ENCODE results near the gene TRMT112. TPM values are rescaled to one million over a fixed set of nuclear protein-coding genes. Genes with fewer than 3 reads are reported as not detected.

TRMT112 gene
- total and polyA plus RNA-seq, 2 donors (not counting 1 experiment from before 2014, with no cell fraction given) = 161 to 248 TPM

DNA sequence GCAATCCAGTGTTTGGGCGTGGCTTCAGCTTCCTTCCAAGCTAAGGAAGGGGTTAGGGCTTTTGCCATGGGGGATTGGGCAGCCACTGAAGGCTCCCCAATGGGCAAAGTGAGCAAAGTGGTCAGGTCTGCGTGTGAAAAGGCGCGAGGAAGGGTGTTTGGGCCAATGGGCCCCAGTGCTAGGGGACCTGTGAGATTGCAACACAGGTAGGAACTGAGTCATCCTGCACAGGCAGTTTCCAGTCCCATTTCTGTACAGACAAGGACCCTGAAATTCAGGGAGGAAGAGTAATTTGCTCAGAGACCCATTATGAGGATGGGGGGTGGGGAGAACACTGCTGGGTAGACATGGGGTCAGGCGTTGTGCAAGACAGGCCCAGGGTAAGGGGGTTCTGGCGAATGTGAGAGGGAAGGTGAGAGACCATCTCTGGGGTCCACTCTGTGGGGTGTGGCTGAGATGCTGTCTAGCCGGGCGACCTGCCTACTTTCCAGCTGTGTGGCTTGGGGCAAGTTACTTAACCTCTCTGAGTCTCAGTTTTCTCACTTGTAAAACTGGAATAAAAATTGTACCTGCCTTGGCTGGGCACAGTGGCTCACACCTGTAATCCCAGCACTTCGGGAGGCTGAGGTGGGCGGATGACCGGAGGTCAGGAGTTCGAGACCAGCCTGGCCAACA, 30.0 kb upstream of the TRMT112 start:
- H3K36me3 ChIP-seq (ENCODE audit: control insufficient read depth, insufficient read depth, low read length) = no peaks in the 10 kb centered on the region
- H4K20me1 ChIP-seq (ENCODE audit: control insufficient read depth, extremely low read depth, insufficient read depth, low read length) = no peaks in the 10 kb centered on the region
- H2AFZ ChIP-seq (ENCODE audit: low read length) = no peak overlapping the region
- no peaks in the 10 kb centered on the region for H3K27me3 ChIP-seq (ENCODE audit: control insufficient read depth, insufficient read depth, low read length)
- TF ChIP-seq, protein P1, sequence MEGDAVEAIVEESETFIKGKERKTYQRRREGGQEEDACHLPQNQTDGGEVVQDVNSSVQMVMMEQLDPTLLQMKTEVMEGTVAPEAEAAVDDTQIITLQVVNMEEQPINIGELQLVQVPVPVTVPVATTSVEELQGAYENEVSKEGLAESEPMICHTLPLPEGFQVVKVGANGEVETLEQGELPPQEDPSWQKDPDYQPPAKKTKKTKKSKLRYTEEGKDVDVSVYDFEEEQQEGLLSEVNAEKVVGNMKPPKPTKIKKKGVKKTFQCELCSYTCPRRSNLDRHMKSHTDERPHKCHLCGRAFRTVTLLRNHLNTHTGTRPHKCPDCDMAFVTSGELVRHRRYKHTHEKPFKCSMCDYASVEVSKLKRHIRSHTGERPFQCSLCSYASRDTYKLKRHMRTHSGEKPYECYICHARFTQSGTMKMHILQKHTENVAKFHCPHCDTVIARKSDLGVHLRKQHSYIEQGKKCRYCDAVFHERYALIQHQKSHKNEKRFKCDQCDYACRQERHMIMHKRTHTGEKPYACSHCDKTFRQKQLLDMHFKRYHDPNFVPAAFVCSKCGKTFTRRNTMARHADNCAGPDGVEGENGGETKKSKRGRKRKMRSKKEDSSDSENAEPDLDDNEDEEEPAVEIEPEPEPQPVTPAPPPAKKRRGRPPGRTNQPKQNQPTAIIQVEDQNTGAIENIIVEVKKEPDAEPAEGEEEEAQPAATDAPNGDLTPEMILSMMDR (conservative IDR thresholded peaks at IDR 0.05 in 1 of 2, IDR thresholded peaks at IDR 0.05 in 1 of 2; ENCODE audit: low read depth in 1 of 2, low read length in 2 of 2) = no peak
- TF ChIP-seq EZH2 (IDR thresholded peaks at IDR 0.05; ENCODE audit: low read length, missing control alignments) = no peak
- H3K4me3 ChIP-seq (replicated peaks in 1 of 4; ENCODE audit: control extremely low read depth in 1 of 4, insufficient read depth in 1 of 4, low read depth in 3 of 4, low read length in 4 of 4) = no peak overlapping the region
- H3K9ac ChIP-seq (ENCODE audit: insufficient read depth, low read length) = no peak overlapping the region
- H3K27ac ChIP-seq (ENCODE audit: insufficient read depth, low read length) = no peak overlapping the region
- no peaks in the 10 kb centered on the region for H3K4me1 ChIP-seq (ENCODE audit: control insufficient read depth, extremely low read depth, insufficient read depth, low read length)
- no peaks in the 10 kb centered on the region for H3K79me2 ChIP-seq (ENCODE audit: control insufficient read depth, insufficient read depth, low read length)
- H3K9me3 ChIP-seq (ENCODE audit: control insufficient read depth, insufficient read depth, low read depth, low read length) = no peaks in the 10 kb centered on the region
- no peak overlapping the region for H3K4me2 ChIP-seq (ENCODE audit: extremely low read depth, insufficient read depth, low read length)
- DNase-seq (ENCODE audit: low read depth in 2 of 2) = no peak

DNA sequence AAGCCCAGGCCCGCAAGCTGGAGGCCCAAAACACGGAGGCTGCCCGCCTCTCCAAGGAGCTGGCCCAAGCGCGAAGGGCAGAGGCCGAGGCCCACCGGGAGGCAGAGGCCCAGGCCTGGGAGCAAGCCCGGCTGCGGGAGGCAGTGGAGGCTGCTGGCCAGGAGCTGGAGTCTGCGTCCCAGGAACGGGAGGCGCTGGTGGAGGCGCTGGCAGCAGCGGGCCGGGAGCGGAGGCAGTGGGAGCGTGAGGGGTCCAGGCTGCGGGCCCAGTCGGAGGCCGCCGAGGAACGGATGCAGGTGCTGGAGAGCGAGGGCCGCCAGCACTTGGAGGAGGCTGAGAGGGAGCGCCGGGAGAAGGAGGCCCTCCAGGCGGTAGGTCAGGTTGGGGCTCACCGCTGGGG, 27.4 kb upstream of the TRMT112 start:
- Histone ChIP-seq H3K4me3 (replicated peaks in 1 of 4; ENCODE audit: control extremely low read depth in 1 of 4, insufficient read depth in 1 of 4, low read depth in 3 of 4, low read length in 4 of 4) (no peak overlapping the region), H3K9ac (ENCODE audit: insufficient read depth, low read length) (no peak overlapping the region), H2AFZ (ENCODE audit: low read length) (no peak overlapping the region), H3K4me2 (ENCODE audit: extremely low read depth, insufficient read depth, low read length) (no peak overlapping the region), H3K4me1 (ENCODE audit: control insufficient read depth, extremely low read depth, insufficient read depth, low read length) (peaks cover 5% of the 10 kb centered on the region), H3K27me3 (ENCODE audit: control insufficient read depth, insufficient read depth, low read length) (no peaks in the 10 kb centered on the region), H3K36me3 (ENCODE audit: control insufficient read depth, insufficient read depth, low read length) (no peaks in the 10 kb centered on the region), H4K20me1 (ENCODE audit: control insufficient read depth, extremely low read depth, insufficient read depth, low read length) (no peaks in the 10 kb centered on the region), H3K27ac (ENCODE audit: insufficient read depth, low read length) (no peak overlapping the region), H3K9me3 (ENCODE audit: control insufficient read depth, insufficient read depth, low read depth, low read length) (no peaks in the 10 kb centered on the region), H3K79me2 (ENCODE audit: control insufficient read depth, insufficient read depth, low read length) (no peaks in the 10 kb centered on the region)
- TF ChIP-seq EZH2 (IDR thresholded peaks at IDR 0.05; ENCODE audit: low read length, missing control alignments) = no peak
- TF ChIP-seq, protein P1 (conservative IDR thresholded peaks at IDR 0.05 in 1 of 2, IDR thresholded peaks at IDR 0.05 in 1 of 2; ENCODE audit: low read depth in 1 of 2, low read length in 2 of 2) = no peak
- DNase-seq (ENCODE audit: low read depth in 2 of 2) = no peak

DNA sequence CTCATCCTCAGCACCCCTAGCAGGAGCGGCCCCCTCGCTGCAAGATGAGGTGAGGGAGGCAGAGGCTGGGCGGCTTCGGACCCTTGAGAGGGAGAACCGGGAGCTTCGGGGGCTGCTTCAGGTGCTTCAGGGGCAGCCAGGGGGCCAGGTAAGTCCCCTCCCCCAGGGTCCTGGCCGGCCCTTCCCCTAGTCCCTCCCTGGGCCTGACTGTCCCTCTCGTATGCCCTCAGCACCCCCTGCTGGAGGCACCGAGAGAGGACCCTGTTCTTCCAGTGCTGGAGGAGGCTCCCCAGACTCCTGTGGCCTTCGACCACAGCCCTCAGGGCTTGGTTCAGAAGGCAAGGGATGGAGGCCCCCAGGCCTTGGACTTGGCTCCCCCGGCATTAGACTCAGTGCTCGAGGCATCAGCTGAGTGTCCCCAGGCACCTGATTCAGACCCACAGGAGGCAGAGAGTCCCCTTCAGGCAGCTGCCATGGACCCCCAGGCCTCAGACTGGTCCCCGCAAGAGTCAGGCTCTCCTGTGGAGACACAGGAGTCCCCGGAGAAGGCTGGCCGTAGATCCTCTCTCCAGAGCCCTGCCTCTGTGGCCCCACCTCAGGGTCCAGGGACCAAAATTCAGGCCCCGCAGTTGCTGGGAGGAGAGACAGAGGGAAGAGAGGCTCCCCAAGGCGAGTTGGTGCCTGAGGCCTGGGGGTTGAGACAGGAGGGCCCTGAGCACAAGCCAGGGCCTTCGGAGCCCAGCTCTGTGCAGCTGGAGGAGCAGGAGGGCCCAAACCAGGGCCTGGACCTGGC, 26.6 kb upstream of the TRMT112 start:
- Histone ChIP-seq H3K4me2 (ENCODE audit: extremely low read depth, insufficient read depth, low read length) (no peak overlapping the region), H2AFZ (ENCODE audit: low read length) (no peak overlapping the region), H4K20me1 (ENCODE audit: control insufficient read depth, extremely low read depth, insufficient read depth, low read length) (no peaks in the 10 kb centered on the region), H3K9ac (ENCODE audit: insufficient read depth, low read length) (no peak overlapping the region), H3K27me3 (ENCODE audit: control insufficient read depth, insufficient read depth, low read length) (no peaks in the 10 kb centered on the region), H3K36me3 (ENCODE audit: control insufficient read depth, insufficient read depth, low read length) (no peaks in the 10 kb centered on the region), H3K27ac (ENCODE audit: insufficient read depth, low read length) (no peak overlapping the region), H3K9me3 (ENCODE audit: control insufficient read depth, insufficient read depth, low read depth, low read length) (no peaks in the 10 kb centered on the region), H3K79me2 (ENCODE audit: control insufficient read depth, insufficient read depth, low read length) (no peaks in the 10 kb centered on the region), H3K4me3 (replicated peaks in 1 of 4; ENCODE audit: control extremely low read depth in 1 of 4, insufficient read depth in 1 of 4, low read depth in 3 of 4, low read length in 4 of 4) (no peak overlapping the region), H3K4me1 (ENCODE audit: control insufficient read depth, extremely low read depth, insufficient read depth, low read length) (peaks cover 5% of the 10 kb centered on the region)
- no peak for DNase-seq (ENCODE audit: low read depth in 2 of 2)
- TF ChIP-seq, protein P1 (conservative IDR thresholded peaks at IDR 0.05 in 1 of 2, IDR thresholded peaks at IDR 0.05 in 1 of 2; ENCODE audit: low read depth in 1 of 2, low read length in 2 of 2) = no peak
- no peak for TF ChIP-seq EZH2 (IDR thresholded peaks at IDR 0.05; ENCODE audit: low read length, missing control alignments)
